Epithelial cell of prostate (primary cell): ENCODE data around the gene TBC1D14.

ENCODE experiments used
- DNase-seq: peaks from one replicate; pipeline ENCODE4 v3.0.0-alpha.2; 2011; ENCODE audit warnings: low read depth, low spot score
- H3K27ac ChIP-seq: fragments of 450-650 bp; 2 replicates; pipeline ENCODE4 v1.5.1; 2017; ENCODE audit warnings: mild to moderate bottlenecking

Gene TBC1D14

DNA sequence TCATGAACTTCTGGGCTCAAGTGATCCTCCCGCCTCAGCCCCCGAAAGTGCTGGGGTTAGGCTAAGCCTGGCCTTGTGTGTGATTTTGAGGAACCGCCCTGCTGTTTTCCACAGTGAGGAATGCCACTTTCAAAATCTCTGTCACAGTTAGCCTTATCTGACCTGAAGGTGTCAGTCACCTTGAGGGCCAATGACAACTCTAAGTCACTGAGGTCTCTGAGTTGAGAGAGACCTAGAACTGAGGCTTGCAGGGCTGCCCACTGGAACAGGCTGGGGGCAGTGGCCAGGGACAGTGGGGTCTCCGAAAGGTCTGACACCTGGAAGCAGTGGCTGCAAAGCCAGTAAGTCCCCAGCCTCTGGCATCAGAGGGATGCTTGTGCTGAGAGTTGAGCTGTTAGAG lies 139.7 kb downstream of the TBC1D14 start:
- no peak for DNase-seq
- H3K27ac ChIP-seq: no peak overlapping the region

DNA sequence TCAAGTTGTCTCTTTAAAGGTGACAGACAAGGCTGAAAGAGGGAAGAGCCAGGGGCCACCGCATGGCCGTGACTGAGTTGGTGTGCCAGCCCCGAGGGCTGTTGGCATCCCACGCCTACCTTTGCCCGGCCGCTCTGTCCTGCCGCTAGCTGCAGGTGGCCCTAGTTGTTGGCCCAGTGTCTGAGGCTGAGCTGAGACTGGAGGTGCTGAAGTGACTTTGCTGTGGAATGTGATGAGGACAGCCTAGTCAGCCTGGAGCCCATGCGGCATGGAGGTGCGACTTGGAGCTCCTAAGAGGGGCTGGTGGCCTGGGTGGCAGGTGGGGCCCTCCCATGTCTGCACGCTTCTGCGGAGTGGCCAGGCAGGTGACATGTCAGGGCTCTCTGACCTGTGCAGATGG lies 140.1 kb downstream of the TBC1D14 start:
- no peak overlapping the region for H3K27ac ChIP-seq
- DNase-seq: no peak

DNA sequence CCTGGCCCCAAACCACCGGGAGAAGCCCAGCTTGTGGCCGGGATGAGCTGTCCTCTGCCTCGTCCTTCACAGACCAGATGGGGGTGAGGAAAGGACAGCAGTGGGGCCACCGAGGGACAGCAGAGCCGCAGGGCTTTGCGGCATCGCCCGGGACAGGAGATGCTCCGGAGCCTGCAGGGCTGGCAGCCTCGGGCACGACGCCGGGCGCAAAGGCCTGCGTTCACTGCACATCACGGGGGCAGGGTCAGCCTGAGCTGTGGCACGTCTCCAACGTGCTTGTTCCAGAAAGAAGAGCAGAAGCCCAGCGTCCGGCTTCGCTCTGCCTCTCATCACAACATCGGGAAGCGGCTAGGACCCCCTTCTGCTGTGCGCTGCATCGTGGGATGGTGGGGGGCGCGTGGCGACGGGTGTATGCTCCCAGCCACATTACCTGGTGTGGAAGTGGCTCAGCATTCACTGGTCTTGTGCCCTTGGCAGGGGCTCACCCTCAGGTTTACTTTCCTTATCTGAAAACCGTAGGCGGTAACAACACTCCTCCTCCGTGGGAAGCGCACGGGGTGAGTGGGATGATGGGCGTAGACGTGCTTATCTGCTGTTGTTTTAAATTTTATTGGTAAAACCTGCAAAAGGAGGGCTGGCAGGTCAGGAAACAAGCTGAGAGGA lies 141.0 kb downstream of the TBC1D14 start:
- no peak for DNase-seq

DNA sequence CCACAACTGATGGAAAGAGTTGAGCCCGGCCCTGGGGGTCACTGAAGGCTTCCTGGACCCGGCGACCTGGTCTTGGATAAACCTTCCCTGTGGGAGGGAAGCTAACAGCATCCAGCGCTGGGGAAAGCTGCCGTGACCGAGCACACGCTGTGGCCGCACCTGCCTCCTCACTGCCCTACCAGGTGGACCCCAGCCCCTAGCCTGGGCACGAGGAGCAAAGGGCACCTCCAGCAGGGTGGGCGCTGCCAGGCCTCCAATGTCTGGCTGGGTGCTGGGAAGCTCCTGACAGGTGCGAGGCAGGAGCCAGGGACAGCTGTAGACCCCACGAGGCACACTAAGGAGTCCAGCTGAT lies 141.5 kb downstream of the TBC1D14 start:
- no peak overlapping the region for H3K27ac ChIP-seq
- no peak for DNase-seq

More for the DNA sequence above, 141.0 kb downstream of the TBC1D14 start:
- H3K27ac ChIP-seq: no peak overlapping the region

DNA sequence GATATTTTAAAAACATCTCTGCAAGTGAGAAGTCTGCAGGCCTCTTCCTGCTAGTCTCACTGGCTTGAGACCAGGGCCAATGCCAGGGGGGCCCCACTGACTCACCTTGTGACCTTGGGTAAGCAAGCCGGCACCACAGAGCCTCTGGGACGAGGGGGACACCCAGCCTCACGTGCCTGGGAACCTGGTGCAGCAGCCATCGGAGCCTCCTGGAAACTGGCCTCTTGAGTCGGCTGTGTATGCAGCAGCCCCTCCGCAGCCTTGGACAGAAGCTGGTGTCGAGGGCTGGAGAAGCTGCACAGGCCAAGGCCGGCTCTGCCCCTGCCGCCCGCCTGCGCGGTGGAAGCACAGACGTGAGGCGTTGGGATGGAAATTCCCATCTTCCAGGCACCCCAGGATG lies 142.3 kb downstream of the TBC1D14 start:
- H3K27ac ChIP-seq: no peak overlapping the region
- no peak for DNase-seq

DNA sequence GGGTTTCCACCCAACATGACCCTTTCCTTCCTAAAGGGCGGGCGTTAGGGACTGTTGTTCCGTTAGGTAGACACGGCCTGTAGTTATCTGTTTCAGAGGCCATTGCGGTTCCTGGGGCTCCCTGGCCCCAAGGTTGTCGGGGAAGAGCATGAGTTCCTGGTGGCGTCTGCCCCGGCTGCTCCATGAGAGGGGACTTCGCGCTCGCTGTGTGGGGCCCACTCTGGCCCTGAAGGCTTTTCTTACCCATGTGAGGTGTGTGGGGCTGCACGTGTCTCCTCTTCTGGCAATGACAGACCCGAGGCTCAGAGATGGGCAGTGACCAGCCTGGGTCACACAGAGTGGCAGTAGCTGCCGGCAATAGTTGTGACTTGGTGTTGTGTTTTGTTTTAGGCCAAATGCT lies 142.7 kb downstream of the TBC1D14 start:
- no peak overlapping the region for H3K27ac ChIP-seq
- no peak for DNase-seq

DNA sequence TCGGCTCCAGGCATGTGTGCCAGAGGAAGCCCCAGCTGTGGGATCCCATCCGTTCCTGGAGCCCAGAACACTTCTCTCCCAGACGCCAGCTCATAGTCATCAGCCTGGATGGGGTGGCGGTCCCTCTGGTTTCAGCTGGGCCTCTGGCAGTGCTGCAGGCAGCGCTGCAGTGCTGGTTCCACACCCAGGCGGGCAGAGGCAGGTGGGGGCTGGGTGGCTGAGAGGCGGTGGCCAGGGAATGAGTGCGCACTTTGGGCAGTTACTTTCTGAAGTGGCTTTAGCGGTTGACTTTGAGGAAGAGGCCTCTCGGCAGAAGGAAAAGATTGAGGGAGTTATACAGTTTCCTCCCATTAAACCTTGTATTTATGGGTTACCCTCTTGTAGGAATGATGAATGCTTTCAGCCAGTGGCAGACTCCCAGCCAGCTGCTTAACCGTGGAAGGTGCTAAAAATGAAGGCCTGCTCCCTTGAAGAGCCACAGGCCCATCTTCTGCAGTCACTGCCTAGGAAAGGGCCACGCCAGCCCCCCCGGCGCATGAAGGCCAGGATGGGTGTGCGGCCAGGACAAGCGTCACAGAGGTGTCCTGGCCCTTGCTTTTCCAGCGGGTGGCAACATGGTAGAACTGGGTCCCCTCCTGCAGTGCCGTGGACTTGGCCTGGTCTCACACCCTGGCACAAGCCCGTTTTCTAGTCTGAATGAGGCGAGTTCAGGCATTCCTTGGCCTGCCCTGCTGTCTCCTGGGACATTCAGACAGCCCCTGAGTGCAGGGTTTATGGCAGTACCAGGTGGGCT lies 143.5 kb downstream of the TBC1D14 start:
- no peak overlapping the region for H3K27ac ChIP-seq
- no peak for DNase-seq

DNA sequence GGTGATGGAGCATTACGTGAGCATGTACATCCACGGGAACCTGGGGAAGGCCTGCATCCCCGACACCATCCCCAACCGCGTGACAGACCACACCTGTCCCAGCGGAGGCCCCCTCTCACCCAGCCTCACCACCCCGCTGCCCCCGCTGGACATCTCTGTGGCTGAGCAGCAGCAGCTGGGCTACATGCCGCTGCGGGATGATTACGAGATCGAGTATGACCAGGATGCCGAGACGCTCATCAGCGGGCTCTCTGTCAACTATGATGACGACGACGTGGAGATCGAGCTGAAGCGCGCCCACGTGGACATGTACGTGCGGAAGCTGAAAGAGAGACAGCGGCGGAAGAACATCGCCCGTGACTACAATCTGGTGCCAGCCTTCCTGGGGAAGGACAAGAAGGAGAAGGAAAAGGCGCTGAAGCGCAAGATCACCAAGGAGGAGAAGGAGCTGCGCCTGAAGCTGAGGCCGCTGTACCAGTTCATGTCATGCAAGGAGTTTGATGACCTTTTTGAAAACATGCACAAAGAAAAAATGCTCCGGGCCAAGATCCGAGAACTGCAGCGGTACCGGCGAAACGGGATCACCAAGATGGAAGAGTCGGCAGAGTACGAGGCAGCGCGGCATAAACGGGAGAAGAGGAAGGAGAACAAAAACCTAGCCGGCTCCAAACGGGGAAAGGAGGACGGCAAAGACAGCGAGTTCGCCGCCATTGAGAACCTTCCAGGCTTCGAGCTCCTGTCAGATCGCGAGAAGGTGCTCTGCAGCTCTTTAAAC lies 144.7 kb downstream of the TBC1D14 start:
- DNase-seq: no peak
- peak overlapping the region; percentile 39 for H3K27ac ChIP-seq

DNA sequence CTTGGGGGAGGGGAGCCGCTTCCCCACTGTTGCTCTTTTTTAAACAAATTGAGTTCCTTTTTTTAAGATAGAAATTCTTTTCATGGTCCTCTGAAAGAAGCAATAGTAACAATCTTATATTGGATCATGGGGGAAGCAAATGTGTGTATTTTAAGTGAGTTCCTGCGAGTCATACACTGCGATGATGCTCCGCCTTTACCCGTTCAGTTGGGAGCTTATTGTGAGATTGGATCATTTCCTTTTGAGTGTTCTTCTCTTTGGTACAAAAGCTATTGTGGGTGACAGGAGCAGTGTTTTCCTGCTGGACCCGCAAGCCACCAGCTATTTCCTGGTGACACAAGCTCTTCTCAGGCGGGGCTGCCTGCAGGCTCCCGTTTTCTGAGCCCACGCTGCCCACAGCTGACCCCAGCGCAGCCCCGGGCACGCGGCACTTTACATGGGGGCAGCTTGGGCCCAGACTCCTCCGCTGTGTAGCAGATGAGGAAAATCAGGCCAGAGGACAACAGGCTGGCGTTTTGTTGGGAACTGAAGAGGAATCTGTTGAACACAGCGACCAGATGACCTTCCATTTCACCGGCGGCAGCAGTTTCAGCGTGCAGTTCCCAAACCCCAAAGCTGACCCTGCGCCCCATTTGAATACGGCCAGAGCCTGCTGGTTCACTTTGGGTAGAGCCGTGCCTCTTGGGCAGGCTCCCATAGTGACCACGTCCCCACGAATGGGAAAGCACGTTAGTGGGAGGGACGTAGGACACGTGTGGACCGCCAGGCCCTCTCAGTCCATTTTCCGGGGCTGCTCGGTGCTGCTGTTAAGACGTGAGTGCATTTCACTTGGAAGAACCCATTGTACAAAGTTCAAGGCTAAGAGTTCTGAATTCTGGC lies 145.7 kb downstream of the TBC1D14 start:
- DNase-seq: no peak
- peak overlapping the region; percentile 39 for H3K27ac ChIP-seq

DNA sequence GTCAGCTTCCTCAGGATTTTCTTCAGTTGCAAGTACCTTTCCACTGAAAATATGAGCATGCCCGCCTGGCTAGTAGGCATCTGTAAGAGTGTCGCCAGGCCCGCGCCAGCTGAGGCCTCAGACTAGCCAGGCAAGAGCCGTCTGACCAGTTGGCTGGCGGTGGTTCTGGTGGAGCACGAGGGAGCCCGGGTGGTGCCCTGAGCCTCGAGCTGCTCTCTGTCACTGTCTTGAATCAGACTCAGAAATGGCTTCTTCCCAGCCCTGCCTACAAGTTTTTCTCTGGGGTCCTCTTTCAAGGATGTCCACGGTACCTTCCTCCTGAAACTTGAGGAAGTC lies 146.3 kb downstream of the TBC1D14 start:
- H3K27ac ChIP-seq: no peak overlapping the region
- no peak for DNase-seq

DNA sequence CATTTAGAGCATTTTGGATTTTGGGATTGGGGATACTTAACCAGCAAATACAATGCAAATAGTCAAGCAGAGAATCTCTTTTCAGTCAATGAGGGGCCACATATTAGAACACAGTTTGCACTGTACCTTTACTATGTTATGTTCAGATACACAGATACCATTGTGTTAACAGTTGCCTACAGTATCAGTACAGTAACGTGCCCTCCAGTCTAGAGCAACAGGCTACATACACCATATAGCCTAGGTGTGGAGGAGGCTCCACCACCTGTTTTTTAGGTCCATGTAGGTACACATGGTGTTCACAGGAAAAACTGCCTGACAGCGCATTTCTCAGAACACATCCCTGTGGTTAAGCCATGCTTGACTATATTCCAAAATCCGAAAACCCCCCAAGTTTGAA lies 149.2 kb downstream of the TBC1D14 start:
- no peak for DNase-seq
- no peak overlapping the region for H3K27ac ChIP-seq

DNA sequence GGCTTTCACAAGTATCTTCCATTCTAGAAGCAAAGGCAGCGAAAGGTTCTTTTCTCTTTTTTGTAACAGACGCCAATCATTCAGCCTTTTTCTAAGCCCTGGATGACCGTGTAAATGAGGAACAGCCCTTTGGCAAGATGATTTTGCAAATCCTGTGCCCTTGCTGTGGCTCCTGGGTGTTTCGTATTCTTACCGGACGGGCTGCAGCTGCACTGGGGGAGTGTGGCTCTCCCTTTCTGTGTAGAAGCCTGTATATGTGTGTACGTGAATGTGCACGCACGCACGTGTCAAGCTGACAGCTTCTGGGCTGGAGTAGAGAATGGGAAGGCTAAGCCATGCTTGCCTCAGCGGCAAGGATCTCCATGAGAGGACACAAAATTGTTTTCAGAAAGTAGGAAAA lies 150.0 kb downstream of the TBC1D14 start:
- no peak for DNase-seq

DNA sequence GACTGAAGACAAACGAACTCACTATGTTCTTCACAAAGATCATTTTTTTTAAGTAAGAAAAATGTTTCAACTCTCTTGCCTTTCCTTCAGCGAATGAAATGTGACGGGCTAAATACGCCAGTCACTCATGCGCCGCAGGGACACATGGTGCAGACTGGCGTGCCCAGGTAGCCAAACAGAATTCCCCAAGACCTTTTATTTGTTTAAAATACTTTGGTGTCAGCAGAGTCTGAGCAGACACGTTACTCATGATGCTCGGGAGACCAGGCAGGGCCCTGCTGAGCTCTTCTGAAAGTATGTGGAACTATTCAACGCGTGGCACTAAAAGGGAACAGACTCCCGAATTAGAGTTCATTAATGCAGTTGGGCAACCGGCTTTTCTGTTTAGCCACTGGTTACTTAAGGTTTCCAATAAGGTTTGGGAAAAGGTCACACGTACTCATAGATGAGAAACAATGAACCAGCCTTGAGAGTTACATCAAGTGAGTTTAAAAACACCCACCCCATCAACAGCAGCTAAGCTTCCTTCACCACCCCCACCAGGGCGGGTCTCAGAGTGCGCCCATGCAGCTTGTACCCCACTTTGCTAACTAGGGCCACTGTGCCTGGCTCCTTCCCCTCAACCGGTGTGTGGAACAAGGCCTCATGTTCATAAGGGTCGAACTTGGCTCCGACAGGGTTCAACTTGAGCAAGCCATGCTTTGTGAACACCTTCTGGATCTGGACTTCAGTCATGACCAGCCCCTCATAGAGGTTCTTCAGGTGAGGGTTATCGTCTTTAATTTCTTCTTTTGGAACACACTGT lies 150.9 kb downstream of the TBC1D14 start:
- no peak overlapping the region for H3K27ac ChIP-seq

More for the DNA sequence above, 150.0 kb downstream of the TBC1D14 start:
- no peak overlapping the region for H3K27ac ChIP-seq

DNA sequence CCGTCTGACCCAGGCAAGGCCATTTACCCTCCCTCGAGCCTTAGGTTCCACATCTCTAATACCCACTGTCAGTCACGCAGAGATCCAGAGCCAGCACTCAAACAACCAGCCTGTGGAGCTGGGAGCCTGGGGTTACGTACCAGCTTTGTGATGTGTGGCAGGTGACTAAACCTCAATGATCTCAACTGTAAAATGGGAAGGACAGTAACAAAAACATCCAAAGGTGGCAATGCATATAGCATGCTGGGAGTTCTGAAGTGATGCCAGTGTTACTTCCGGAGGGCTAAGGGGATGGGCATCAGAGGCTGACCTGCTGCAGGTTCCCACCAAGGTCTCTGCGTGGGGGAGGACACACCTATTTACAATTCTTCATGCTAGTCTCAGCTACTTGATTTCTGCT lies 152.2 kb downstream of the TBC1D14 start:
- no peak for DNase-seq
- no peak overlapping the region for H3K27ac ChIP-seq

More for the DNA sequence above, 150.9 kb downstream of the TBC1D14 start:
- no peak for DNase-seq

DNA sequence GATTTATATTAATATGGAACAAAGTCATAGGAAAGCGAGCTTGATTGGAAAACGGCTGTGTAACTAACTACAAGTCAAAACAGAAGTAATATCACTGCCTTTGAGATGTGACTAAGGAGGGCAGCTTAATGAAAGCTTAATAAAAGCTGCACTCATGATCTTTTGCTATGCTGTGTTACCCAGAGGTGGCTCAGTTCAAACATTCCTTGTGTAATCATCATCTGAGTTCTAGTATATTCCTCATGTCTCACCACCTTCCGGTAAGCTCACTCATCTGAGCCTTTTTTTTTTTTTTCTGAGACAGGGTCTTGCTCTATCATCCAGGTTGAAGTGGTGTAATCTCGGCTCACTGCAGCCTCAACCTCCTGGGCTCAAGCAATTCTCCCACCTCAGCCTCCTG lies 153.2 kb downstream of the TBC1D14 start:
- DNase-seq: no peak
- H3K27ac ChIP-seq: no peak overlapping the region

DNA sequence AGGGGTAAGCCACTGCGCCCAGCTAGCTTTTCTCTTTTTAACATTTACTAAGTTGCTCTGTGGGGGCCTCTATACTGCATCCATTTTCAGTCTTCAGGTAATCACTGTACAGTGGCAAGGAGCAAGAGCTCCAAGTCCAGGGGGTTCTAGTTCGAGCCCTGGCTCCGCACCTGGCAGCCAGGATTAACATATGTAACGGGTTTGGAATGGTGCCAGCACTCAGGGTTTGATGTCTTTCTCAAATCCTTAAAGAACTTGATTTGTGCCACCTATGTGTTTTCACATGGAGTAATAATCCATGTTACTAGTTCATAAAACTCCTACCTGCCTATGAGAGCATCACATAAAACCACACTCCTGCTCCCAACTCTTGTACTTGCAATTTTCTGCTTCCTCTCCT lies 153.7 kb downstream of the TBC1D14 start:
- H3K27ac ChIP-seq: no peak overlapping the region
- no peak for DNase-seq

DNA sequence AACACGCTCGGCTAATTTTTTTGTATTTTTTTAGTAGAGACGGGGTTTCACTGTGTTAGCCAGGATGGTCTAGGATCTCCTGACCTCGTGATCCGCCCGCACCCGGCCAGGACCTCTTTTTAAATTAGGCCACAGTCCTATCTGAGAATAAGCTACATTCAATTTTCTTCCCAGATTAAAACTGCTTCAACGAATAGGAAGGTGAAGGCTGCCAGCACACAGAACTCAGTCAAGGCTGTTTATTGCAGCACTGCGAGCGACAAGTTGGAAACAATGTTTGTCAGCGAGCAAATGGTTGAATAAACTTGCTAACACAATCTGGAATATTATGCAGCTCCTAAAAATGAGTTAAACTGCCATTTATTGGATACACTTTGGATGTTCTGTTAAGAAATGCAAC lies 156.4 kb downstream of the TBC1D14 start:
- H3K27ac ChIP-seq: no peak overlapping the region
- DNase-seq: no peak

DNA sequence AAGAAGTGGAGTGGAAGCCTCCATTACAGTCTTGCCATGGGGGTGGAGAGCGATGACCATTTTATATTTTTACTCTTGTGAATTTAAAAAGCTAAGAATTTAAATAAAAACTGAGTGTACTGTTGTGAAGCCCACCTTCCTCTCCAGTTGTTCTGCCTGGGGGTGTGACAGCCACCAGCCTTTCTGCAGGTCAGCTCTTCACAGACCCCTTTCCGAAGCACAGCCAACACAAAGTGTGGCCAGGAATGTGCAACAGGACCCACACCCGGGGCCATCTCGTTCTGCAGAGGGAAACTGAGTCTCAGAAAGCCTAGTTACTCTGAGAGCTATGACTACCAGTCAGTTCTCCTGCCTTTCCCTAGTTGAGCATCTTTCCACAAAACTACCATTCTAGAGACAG lies 156.9 kb downstream of the TBC1D14 start:
- DNase-seq: no peak
- no peak overlapping the region for H3K27ac ChIP-seq

DNA sequence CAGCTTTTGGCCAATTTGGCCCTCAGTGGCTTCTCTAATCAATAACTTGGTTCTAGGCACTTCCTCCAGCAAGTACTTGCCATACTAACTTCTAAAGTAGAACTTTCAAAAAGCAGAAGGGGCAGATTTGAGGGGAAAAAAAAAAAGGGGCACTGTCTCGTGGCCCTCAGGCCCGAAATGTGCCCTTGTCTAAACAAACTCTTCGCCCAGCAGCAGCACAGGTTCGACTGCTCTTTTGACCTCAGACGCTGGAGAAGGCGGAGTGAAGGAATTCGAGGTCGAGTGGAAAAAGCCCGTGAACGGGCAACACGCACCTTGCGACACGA lies 157.5 kb downstream of the TBC1D14 start:
- no peak for DNase-seq
- peak overlapping the region; percentile 72 for H3K27ac ChIP-seq
